PC-9 (cell line): ENCODE data around the gene TTC39B.

ENCODE experiments used
- CTCF ChIP-seq: fragments of 200-600 bp; sonication (generic); conservative IDR thresholded peaks from 2 replicates; pipeline ENCODE4 v1.6.1; 2017; ENCODE audit warnings: mixed run types, antibody characterized with exemption, mild to moderate bottlenecking, moderate library complexity
- EZH2 ChIP-seq: fragments of 200-600 bp; sonication (generic); IDR thresholded peaks from 2 replicates; pipeline ENCODE4 v1.8.0; 2017; ENCODE audit warnings: antibody characterized with exemption, low read depth

GRCh38 chr9:15256426-15256825 lies 50.6 kb downstream of the TTC39B start:
- TF ChIP-seq CTCF (no peak), EZH2 (no peak)
